Memory B cell (primary cell): ENCODE data around the gene PDGFD.

Source experiments
- ATAC-seq: fragments of 150-1000 bp; cut with Tn5 transposase; 2 replicates; pipeline ENCODE4 v1.10.0; 2021; ENCODE audit warnings: low read depth, mild to moderate bottlenecking, moderate library complexity
- DNase-seq, 2 donors: peaks; one replicate each; pipeline ENCODE4 v3.0.0; 2022; ENCODE audit warnings: low spot score in 2 of 2
- H3K27ac Mint-ChIP-seq: one replicate; pipeline ENCODE4 v1.8.0; 2022; ENCODE audit warnings: mild to moderate bottlenecking, moderate library complexity, mixed read lengths
- H3K27me3 Mint-ChIP-seq: one replicate; pipeline ENCODE4 v1.8.0; 2022; ENCODE audit warnings: mixed read lengths
- H3K36me3 Mint-ChIP-seq: one replicate; pipeline ENCODE4 v1.8.0; 2022; ENCODE audit warnings: mild to moderate bottlenecking, mixed read lengths
- H3K4me1 Mint-ChIP-seq: one replicate; pipeline ENCODE4 v1.8.0; 2022; ENCODE audit warnings: mixed read lengths
- H3K4me3 Mint-ChIP-seq: one replicate; pipeline ENCODE4 v1.8.0; 2022; ENCODE audit warnings: mild to moderate bottlenecking, moderate library complexity, mixed read lengths
- H3K9me3 Mint-ChIP-seq: one replicate; pipeline ENCODE4 v1.8.0; 2022; ENCODE audit warnings: mixed read lengths

The PDGFD gene

DNA sequence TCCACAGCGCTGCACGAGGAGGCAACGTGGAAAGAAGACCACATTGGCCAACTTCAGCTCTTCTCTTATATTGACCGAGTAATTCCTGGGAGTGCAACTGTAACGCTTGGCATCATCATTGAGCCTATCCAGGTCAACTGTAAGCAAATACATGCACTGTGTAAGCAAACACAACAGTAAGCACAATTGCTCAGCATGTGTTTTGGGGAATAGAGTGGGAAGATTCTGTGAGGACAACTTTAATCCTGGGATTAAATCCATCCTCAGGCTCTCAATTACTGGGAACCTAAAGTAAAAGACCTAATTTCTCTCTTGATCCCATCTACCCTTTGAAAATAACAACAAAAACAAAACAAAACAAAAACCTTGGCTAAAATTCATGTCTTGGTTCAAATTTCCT lies 237.0 kb downstream of the PDGFD start:
- Mint-ChIP-seq H3K4me3 (no peak overlapping the region), H3K9me3 (no peaks in the 10 kb centered on the region), H3K27me3 (no peaks in the 10 kb centered on the region), H3K4me1 (peaks cover 10% of the 10 kb centered on the region), H3K27ac (no peak overlapping the region), H3K36me3 (no peaks in the 10 kb centered on the region)
- DNase-seq (no peak), ATAC-seq (no peak)

DNA sequence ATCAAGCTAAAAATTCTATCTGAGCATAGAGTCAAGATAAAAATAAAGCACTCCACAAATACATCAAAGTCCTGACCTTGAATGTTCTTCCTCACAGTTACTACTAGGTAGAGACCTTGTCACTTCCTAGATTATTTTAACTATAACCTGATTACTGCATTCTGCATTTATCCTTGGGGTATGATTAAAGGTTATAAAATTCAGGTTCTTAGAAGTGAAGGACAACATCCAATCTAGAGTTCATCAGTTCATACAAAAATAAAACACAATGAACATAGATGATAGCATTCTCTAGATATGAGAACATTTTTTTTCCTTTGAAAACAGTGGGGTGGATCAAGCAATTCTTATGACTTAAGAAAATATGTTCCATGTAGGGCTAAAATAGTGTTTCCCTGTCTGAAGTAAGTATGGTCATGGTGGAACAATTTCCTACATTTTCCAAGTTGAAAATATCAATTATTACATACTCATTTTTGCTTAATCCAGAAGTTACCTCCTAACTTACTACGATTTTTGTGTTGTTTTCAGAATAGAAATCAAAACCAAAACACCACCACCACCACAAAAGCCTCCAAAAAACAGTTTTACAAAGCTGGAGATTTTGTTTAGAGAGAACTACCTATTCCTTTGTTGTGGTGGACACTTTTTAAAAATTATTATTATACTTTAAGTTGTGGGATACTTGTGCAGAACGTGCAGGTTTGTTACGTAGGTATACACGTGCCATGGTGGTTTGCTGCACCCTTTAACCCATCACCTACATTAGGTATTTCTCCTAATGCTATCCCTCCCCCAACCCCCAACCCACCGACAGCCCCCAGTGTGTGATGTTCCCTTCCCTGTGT lies 239.6 kb downstream of the PDGFD start:
- Mint-ChIP-seq H3K4me3 (no peak overlapping the region), H3K27ac (no peak overlapping the region), H3K9me3 (no peaks in the 10 kb centered on the region), H3K27me3 (no peaks in the 10 kb centered on the region), H3K4me1 (peaks cover 7% of the 10 kb centered on the region), H3K36me3 (no peaks in the 10 kb centered on the region)
- ATAC-seq, result no peak
- no peak for DNase-seq

DNA sequence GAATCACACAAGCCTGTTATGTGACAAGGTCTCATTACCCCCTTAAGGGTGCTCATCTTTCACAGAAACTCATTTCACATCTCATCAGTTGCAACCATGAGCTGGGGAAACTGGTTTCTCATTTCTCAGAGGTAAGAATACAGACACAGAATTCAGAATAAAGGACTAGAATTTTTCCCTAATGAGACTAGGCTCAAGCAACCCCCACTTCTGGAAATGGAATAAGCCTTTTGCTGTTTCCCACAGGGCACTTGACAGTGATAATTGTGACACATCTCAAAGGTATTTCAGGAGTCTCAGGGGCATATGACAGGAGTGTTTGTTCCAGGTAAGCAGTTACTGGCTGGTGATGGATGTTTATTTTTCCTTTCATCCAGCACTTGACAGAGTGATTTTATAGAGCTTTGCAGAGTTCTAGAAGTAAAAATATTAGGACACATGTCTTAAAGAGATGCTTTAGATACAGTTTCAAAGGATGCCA lies 240.5 kb downstream of the PDGFD start:
- Mint-ChIP-seq H3K4me3 (no peak overlapping the region), H3K9me3 (no peaks in the 10 kb centered on the region), H3K27me3 (no peaks in the 10 kb centered on the region), H3K36me3 (no peaks in the 10 kb centered on the region), H3K4me1 (no peaks in the 10 kb centered on the region), H3K27ac (no peak overlapping the region)
- no peak for DNase-seq
- no peak for ATAC-seq

DNA sequence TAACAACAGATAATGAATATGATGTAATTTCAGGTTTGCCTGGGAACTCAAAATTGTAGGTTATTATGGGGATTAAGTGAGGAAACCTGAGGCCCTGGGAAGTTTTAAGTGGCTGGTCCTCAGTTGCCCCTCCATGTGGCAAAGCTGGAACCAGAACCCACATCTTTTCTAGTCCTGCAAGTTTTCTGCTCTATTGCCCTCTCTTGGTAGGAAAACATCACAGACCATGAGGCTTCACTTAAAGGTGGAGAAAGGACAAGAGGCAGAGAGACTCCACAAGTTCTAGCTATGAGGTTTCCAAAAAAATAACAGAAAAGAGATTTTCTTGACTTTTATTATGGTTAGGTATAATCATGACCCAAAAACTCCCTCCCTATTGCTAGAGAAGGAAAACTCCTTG lies 243.0 kb downstream of the PDGFD start:
- H3K27me3 Mint-ChIP-seq, result no peaks in the 10 kb centered on the region
- H3K9me3 Mint-ChIP-seq, result no peaks in the 10 kb centered on the region
- H3K4me3 Mint-ChIP-seq, result no peak overlapping the region
- DNase-seq (no peak), ATAC-seq (no peak)
- H3K4me1 Mint-ChIP-seq, result no peaks in the 10 kb centered on the region
- no peak overlapping the region for H3K27ac Mint-ChIP-seq
- H3K36me3 Mint-ChIP-seq, result no peaks in the 10 kb centered on the region

DNA sequence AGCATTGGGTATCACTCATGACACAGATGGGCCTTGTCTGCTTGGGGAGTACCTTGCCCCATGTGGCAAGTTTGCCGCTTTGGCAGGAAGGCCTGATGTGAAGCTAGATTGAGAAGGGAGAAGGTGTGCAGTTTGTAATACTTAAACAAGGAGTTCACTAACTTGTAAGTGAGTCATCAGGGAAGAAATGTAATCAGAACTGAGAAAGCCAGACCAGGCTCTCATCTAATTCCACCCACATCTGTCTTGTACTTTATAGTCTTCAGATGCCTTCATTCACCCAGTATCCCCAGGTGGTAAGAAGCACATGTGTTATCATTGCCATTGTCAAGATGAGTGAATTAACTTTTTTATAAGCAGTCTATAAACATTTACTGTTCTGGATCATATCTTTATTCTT lies 243.5 kb downstream of the PDGFD start:
- Mint-ChIP-seq H3K27ac (no peak overlapping the region), H3K9me3 (no peaks in the 10 kb centered on the region), H3K4me3 (no peak overlapping the region), H3K36me3 (no peaks in the 10 kb centered on the region), H3K27me3 (no peaks in the 10 kb centered on the region), H3K4me1 (no peaks in the 10 kb centered on the region)
- ATAC-seq (no peak), DNase-seq (no peak)

DNA sequence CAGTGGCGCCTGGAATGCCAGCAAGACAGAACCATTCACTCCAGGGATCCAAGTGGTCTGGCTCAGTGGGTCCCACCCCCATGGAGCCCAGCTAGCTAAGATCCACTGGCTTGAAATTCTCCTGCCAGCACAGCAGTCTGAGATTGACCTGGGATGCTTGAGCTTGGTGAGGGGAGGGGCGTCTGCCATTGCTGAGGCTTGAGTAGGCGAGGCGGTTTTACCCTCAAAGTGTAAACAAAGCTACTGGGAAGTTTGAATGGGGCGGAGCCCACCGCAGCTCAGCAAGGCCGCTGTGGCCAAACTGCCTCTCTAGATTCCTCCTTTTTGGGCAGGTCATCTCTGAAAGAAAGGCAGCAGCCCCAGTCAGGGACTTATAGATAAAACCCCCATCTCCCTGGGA lies 253.2 kb downstream of the PDGFD start:
- H3K4me1 Mint-ChIP-seq, result peaks cover 9% of the 10 kb centered on the region
- peaks cover 18% of the 10 kb centered on the region for H3K36me3 Mint-ChIP-seq
- DNase-seq (no peak), ATAC-seq (no peak)
- H3K27me3 Mint-ChIP-seq, result no peaks in the 10 kb centered on the region
- H3K4me3 Mint-ChIP-seq, result no peak overlapping the region
- H3K9me3 Mint-ChIP-seq, result peaks cover 16% of the 10 kb centered on the region
- H3K27ac Mint-ChIP-seq, result no peak overlapping the region

DNA sequence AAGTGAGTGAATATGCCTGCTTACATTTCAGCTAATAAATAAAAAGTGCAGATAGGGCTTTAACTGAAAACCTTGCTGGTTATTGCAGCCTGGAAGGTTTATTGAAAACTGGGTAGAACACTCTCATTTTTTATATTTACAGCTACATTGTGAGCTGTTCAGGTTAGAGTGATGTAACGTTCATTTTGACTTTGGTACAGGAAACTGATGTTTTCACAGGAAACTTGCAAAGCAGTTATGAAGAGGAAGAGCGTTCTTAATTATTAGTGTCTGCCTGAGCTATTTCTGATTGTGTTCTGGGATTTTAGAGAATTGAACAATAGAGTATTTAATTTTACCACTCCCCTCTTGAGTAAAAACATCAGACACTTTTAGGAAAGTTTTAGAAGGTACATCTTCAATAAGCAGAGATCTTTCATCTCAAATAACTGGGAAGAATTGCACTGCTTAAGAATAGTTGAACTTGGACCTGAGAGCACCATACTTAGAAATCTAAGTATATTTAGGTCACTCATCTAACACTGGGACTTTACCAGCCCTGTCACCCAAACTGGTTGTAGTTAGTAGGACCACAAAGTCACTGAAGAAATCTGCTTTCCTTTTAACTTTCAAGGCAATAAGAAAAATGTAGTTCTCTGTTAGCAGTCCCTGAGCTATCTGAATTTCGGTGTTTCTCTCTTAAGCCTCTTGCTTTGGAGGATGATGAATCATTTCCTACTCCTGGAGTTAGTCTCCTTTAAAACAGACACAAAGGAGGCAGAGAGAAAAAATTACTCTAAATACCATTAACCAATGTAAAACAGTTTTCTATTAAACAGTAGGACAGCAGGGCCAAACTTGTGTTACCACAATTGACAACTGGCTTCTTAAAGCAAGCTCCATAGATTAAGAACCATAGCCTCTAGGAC lies 256.1 kb downstream of the PDGFD start:
- H3K27ac Mint-ChIP-seq, result no peak overlapping the region
- DNase-seq, result no peak
- H3K36me3 Mint-ChIP-seq, result peaks cover 8% of the 10 kb centered on the region
- H3K4me3 Mint-ChIP-seq, result no peak overlapping the region
- no peak for ATAC-seq
- H3K9me3 Mint-ChIP-seq, result peaks cover 2% of the 10 kb centered on the region
- H3K27me3 Mint-ChIP-seq, result no peaks in the 10 kb centered on the region
- H3K4me1 Mint-ChIP-seq, result peaks cover 9% of the 10 kb centered on the region

DNA sequence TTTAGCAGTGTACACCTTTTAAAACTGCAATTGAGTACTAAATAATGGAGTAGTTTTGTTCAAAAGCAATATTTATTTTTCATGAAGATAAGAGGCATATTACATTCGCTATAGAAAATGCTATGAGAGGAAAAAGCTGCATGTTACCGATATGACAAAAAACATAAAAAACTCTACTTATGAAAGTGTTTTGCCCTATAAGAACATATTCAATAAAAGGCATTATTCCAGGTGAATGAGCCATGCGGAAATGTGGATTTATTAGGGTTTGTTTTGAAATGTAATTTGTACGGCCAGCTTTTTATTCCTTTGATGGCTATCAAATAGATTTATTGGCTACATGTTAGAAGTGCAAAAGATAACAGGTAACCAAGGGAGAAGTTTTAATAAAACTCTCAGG lies 256.8 kb downstream of the PDGFD start:
- peaks cover 2% of the 10 kb centered on the region for H3K9me3 Mint-ChIP-seq
- no peak overlapping the region for H3K4me3 Mint-ChIP-seq
- peaks cover 9% of the 10 kb centered on the region for H3K4me1 Mint-ChIP-seq
- no peak for ATAC-seq
- no peak for DNase-seq
- no peak overlapping the region for H3K27ac Mint-ChIP-seq
- H3K27me3 Mint-ChIP-seq, result no peaks in the 10 kb centered on the region
- peaks cover 4% of the 10 kb centered on the region for H3K36me3 Mint-ChIP-seq

DNA sequence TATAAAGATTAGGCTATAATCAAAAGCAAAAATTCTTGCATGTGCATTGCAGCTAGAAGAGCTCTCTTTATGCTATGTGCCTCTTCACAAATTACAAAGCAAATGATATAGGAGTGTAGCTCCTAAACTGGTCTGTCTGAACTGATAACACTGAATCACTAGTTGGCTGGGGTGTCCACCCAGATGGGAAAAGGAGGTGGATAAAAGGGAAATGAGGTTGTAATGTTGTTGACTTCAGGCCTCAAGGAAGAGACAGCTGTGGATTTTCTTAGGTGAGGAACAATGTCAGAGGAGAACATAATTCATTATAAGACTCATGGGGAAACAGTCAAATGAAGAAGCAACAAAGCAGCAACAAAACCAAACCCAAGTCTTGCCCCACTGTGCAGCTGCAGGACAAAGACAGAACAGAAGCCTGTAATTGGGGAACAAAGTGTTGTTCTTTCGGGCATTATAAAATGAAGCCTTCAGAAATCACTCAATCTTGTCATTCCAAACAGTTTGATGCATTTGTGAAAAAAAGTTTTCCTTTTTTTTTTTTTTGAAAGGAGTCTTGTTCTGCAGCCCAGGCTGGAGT lies 257.6 kb downstream of the PDGFD start:
- no peaks in the 10 kb centered on the region for H3K9me3 Mint-ChIP-seq
- no peak overlapping the region for H3K4me3 Mint-ChIP-seq
- peaks cover 2% of the 10 kb centered on the region for H3K36me3 Mint-ChIP-seq
- DNase-seq, result no peak
- H3K27ac Mint-ChIP-seq, result no peak overlapping the region
- H3K27me3 Mint-ChIP-seq, result no peaks in the 10 kb centered on the region
- no peak for ATAC-seq
- peaks cover 9% of the 10 kb centered on the region for H3K4me1 Mint-ChIP-seq

DNA sequence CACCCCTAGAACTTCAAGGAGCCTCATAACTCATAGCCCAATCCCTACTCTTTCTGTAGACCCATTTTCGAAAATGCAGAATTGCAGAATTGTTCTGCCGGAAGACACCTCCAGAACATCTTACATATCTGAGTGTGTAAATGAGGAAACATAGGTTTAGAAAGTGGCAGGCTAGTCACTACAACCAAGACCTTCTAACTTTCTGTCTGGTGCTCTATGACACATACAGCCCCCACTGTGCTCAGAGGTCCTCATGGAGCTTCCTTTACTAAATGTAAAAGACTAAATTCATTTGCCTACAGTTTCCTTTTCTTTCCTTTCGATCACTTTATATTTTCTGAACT lies 259.7 kb downstream of the PDGFD start:
- H3K4me3 Mint-ChIP-seq, result no peak overlapping the region
- peaks cover 2% of the 10 kb centered on the region for H3K27me3 Mint-ChIP-seq
- ATAC-seq, result peak; percentile 65
- H3K36me3 Mint-ChIP-seq, result no peaks in the 10 kb centered on the region
- no peaks in the 10 kb centered on the region for H3K9me3 Mint-ChIP-seq
- no peak overlapping the region for H3K27ac Mint-ChIP-seq
- peaks cover 9% of the 10 kb centered on the region for H3K4me1 Mint-ChIP-seq
- no peak for DNase-seq

DNA sequence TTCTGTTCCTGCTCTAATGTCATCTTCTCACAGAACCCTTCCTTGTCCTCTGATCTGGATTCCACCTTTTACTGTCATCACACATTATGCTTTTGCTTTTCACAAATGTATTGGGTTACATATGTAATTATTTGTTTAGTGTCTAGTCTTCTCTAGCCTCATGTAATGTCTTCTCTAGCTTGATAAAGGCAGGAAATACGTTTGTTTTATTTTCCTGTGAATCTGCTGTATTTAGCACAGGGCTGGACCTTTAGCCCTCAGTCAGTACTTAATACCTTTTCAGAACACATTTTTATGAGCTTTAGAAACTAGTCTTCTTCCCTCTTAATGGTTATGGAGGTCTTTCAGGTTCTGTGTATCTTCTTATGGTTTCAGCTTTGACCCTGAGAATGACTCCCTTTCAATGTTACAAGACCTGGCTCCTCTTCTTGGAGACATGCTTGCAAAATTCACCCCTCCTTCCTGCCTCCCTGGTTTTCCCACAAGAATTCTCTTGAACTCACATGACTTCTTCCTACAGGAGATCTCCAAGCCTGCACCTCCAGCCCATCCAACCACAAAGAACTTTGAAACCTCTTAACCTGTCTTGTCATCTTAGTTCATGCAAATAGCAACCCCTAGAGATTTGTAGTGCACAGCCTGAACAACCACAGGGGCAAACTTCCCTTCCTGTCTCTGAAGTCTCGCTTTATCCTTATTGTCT lies 260.2 kb downstream of the PDGFD start:
- Mint-ChIP-seq H3K9me3 (no peaks in the 10 kb centered on the region), H3K36me3 (no peaks in the 10 kb centered on the region), H3K4me1 (peaks cover 11% of the 10 kb centered on the region), H3K4me3 (no peak overlapping the region), H3K27me3 (peaks cover 2% of the 10 kb centered on the region), H3K27ac (no peak overlapping the region)
- peak; percentile 84 for ATAC-seq
- DNase-seq, result peak in 1 of 2 donors; percentile 9

DNA sequence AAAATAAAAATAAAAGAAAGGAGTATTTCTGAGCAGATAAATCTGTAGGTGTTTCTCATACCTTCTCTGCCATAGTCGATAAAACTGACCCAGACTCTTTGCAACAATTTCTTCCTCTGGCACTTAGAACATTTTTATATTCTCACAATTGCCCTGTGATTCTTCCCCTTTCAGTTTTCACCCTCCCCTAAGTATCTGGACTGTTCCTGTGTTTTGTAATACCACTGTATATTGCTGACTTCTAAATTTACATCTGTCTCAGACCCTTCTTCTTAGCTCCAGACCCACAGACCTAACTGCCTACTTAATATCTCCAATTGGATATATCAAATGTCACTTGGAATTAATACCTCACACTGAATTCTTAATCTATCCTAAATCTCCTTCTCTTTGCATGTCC lies 261.0 kb downstream of the PDGFD start:
- Mint-ChIP-seq H3K4me3 (no peak overlapping the region), H3K27me3 (peaks cover 3% of the 10 kb centered on the region), H3K27ac (no peak overlapping the region), H3K4me1 (peaks cover 17% of the 10 kb centered on the region), H3K36me3 (no peaks in the 10 kb centered on the region), H3K9me3 (no peaks in the 10 kb centered on the region)
- DNase-seq, result no peak
- no peak for ATAC-seq

DNA sequence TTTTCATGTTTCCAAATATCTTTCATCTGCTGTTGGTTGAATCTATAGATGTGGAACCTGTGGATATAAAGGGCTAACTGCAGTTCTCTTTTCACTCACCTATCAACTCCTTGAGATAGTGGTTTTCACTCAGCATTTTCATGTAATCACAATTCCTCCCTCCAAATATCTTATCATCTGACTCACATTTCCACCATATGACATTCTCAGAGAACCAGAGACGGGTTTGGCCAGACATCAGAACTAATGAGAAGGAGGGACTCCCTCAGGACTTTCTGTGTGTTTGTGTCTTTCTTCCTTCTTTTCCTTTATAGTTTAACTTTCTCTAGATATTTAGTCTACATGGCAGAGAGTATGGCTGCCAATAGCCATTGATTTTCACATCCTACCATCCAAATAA lies 262.3 kb downstream of the PDGFD start:
- Mint-ChIP-seq H3K4me1 (peaks cover 15% of the 10 kb centered on the region), H3K27me3 (peaks cover 4% of the 10 kb centered on the region), H3K36me3 (no peaks in the 10 kb centered on the region), H3K27ac (no peak overlapping the region), H3K9me3 (no peaks in the 10 kb centered on the region), H3K4me3 (no peak overlapping the region)
- no peak for ATAC-seq
- no peak for DNase-seq
